ENCODE results near the gene YWHAH.
"Not testable (repeated sequence)": the region's sequence is repeated elsewhere in the genome, so short reads cannot be mapped to it uniquely, and the experiment has no call there.

YWHAH gene

DNA sequence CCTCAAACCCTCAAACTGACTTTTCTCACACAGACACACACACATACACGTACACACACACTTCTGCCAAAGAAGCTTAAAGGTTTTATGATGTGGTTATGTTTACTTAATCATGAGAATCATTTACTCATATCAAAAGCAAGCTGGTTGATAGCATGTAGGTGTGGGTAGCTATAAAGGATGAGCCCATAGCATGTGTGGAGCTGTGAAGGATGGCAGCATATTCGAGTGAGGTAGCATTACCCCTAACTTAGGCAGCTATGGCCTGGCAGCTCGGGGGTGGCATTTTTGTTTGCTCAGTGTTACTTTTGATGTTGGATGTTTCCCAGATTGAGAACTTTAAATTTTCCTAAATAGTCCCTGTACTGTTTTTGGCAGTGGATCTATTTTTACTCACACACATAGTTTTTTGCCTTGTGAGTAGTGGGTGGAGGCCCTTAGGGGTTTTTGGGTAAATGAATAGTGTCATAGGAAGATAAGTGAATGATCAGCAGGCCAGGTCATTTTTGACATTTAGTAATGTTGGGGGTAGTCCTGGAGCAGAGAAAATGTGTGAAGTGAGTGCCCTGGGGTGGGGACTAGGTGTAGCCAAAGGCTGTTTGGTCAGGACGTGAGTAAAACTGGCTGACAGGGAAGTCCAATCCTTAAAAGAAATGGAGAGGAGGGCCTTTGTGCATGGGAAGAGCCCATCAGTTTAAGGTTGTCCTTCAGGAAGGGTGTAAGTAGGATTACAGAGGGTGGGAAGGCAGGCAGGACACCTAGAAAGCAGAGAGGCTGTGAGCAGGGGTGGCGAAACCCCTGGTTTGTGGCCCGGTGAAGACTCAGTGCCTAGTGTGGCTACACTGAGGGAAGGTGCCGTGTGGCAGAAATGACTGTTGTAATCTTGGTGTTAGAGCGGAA lies 7.1 kb downstream of the YWHAH start:
- DNase-seq: no peak

DNA sequence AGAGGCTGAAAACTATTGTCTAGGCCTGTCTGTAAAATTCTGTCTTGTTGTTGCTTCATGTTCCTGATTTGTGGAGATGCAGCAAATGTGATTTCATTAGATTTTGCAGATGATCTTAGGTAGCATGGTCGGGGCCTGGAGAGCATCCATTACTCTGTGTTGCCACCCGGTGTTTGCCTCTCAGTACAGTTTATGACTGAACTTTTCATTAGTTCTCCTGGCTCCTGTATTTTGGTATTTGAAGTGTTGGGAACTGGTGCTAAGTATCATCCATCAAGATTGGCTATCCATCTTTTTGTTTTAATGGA lies 7.7 kb downstream of the YWHAH start:
- no peak for DNase-seq

DNA sequence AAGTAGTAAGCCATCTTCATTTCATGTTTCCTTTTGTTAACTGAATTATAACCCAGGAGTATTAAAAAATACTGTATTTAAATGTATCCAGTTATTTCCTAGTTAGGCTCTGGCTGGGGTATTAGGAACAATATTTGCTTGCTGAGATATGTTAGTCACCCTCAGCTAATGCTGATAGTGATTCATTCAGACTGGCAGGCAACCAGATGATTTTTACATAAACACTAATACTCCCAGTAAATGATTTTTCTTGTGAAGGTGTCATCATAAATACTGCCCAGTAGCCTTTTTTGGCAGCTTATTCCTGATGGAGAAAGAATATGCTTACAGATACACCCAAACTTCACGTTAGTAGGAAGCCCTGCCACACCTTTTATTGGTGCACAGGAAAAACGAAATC lies 8.1 kb downstream of the YWHAH start:
- DNase-seq: no peak

DNA sequence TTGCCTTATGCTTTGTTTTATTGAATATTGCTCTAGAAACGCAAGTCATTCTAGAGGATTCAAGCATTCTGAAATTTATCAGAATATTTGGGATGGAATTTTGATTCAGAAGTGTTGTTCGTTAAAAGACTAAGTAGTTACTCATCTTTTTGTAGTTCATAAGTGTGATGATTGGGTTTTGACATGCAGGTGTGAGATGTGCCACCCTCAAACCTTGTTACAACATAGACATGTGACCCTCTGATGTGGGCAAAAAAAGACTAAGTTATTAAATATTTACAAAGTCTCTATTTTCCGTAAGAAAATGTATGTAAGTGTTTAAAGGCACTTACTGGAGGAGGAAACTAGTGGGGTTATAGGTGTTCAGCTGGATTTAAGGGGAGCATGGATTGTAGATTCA lies 8.9 kb downstream of the YWHAH start:
- no peak for DNase-seq

DNA sequence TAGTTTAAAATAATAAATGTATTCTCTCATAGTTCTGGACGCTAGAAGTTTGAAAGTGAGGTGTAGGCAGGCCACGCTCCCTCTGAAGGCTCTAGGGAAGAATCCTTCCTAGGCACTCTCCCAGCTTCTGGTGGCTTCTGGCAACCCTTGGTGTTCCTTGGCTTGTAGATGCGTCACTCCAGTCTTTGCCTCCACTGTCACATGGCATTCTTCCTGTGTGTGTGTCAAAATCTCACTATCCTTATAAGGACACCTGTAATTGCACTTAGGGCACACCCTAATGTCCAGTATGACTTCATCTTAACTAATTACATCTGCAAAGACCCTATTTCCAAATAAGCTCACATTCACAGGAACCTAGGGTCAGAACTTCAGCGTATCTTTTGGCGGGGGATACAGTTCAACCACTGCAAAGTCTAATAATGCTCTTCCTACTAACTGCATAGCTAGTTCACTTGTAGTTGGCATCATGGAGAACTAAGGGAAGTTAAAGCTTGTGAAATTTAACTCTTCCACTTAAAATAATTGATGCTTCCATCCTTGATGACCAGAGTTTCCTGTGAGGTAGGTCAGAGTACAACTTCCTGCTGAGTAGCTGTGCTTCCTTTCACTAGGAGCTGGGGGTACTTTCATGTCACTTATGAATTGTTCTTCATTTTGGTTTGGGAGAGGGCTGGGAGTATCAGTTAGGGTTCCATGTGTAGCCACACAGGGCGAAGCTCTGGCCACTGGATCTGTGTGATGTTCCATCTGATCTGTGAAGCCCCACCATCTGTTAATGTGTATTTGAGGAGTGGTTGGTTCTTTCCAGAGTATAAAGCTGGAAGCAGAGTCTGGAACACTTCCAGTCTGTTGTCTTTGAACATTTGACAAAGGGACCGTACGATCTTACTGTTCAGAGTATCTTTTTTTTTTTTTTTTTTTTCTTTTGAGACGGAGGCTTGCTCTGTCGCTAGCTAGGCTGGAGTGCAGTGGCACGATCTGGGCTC lies 10.5 kb downstream of the YWHAH start:
- no peak for DNase-seq

DNA sequence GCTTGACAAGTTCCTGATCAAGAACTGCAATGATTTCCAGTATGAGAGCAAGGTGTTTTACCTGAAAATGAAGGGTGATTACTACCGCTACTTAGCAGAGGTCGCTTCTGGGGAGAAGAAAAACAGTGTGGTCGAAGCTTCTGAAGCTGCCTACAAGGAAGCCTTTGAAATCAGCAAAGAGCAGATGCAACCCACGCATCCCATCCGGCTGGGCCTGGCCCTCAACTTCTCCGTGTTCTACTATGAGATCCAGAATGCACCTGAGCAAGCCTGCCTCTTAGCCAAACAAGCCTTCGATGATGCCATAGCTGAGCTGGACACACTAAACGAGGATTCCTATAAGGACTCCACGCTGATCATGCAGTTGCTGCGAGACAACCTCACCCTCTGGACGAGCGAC lies 12.0 kb downstream of the YWHAH start:
- no peak for DNase-seq

DNA sequence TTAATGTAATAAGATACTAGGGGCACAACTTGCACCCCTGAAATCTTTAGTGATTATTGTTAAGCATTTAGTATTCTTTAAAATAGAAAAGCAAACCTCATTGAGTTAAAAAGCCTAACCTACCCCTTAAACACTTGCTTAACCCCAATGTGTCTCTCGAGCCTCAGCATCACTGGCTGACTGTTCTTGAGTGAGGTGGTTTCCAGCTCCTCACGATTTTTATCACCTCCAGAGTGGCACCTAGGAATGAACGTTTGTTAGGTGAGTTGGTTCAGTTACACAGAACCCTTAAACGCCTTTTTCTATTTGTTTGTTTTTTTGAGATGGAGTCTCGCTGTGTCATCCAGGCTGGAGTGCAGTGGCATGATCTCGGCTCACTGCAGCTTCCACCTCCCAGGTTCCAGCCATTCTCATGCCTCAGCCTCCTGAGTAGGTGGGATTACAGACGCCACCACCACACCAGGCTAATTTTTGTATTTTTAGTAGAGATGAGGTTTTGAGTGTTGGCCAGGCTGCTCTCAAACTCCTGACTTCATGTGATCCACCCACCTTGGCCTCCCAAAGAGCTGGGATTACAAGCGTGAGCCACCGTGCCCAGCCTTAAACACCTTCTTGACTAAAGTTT lies 13.7 kb downstream of the YWHAH start:
- DNase-seq: no peak

DNA sequence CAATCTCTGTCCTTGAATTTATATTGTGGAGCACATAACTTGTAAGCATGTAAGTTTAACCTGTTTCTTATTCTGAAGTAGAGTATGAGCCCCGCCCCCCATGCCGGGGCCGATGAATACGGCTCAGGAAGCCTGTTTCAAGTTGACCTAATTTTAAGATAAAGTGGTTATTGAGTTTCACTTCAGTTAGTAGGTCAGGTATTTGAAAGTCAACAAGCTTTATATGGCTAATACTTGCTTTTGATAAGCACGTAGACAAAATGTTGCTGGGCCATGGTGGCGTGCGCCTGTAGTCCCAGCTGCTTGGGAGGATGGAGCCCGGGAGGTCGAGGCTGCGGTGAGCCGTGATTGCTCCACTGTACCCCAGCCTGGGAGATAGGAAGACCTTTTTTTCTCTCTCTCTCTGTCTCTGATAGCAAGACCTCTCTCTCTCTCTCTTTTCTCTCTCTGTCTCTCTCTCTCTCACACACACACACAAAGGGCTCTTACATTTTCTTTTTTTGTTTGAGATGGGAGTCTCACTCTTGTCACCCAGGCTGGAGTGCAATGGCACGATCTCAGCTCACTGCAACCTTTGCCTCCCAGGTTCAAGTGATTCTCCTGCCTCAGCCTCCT lies 14.4 kb downstream of the YWHAH start:
- no peak for DNase-seq

DNA sequence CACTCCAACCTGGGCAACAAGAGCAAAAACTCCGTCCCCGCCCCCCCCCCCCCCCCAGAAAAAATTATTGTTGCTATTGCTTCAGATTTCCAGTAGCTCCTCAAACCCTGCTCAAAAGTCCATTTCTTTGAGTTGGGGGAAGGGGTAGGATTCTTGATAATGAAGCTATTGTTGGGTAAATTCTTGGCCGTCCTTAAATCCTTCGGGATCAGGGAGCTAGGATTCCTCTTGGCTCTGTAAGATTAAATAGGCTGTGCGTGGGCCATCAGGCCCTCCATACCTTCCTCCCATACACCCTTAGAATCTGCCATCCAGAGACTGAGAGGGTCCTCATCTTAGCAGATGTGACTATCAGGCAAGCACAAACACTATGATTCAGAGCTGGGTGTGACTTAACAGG lies 16.4 kb downstream of the YWHAH start:
- no peak for DNase-seq

DNA sequence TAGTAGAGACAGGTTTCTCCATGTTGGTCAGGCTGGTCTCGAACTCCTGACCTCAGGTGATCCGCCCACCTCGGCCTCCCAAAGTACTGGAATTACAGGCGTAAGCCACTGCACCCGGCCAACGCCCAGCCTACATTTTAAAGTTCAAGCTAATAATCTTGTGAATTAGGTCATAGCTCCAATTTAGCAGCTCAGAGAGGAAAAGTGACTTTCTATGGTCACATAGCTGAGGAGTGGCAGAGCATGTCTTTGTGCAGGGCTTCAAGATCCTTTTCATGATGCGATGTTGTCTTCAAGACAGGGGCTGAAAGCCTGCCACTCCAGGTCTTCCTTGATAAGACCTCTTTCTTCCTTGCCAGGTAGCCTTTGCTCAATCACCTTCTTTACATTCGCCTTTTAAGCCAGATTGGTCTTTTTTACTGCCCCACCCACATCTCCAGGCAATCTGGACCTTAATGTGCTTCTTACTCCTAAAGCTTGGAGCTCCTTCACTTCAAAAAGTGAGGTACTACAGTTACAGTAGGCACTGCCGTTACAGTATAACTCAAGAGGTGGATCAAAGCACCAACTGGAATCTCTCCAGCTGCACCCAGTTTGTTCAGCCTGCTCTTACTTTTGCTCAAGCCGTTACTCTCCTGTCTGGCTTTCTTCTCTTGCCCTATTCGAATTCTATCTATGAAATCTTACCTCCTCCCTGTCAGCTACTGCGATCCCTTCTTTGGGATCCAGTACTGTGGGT lies 18.2 kb downstream of the YWHAH start:
- DNase-seq: no peak

DNA sequence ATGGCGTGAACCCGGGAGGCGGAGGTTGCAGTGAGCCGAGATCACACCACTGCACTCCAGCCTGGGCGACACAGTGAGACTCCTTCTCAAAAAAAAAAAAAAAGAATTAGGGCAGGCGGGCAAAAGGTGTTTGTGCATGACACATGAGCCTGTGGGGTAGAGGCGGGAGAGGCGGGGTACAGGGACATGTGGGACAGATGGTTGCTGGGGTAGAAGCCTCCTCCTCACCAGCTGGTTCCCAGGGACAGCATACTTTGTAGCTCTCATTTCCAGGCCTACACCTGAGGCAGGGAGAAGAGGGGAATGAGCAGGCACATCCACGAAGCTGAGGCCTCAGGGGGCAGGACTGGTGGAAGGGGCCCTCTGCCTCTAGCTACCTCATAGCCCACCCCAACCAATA lies 23.7 kb downstream of the YWHAH start:
- DNase-seq: no peak

DNA sequence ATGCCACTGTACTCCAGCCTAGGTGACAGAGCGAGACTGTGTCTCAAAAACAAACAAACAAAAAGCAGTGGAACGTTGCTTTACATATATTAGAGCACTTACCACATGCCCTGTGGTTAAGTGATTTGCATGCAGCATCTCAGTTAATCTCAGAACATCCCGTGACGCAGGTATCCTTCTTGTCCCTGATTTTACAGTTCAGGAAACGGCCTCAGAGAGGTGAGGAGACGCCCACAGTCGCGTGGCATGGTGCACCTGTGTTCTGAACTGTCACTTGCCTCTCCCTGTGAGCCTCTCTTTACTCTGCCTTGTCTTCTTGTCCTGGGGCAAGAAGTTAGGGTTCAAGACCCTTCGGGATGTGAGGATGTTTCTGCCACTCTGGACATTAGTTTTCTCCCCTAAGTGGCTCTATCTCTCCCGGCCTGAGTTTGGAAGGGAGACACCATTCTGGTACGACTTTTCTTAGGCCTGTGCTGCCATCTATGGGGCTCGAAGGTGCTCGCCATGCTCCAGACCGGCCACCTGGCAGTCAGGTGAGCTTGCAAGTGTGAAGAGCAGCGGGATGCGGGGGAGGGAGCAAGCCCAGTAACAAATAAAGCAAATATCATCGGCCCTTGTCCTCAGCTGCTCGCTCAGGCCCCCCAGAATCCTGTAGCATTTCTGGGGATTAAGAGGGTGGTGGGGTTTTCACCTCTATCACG lies 25.6 kb downstream of the YWHAH start:
- DNase-seq: peak; percentile 49

DNA sequence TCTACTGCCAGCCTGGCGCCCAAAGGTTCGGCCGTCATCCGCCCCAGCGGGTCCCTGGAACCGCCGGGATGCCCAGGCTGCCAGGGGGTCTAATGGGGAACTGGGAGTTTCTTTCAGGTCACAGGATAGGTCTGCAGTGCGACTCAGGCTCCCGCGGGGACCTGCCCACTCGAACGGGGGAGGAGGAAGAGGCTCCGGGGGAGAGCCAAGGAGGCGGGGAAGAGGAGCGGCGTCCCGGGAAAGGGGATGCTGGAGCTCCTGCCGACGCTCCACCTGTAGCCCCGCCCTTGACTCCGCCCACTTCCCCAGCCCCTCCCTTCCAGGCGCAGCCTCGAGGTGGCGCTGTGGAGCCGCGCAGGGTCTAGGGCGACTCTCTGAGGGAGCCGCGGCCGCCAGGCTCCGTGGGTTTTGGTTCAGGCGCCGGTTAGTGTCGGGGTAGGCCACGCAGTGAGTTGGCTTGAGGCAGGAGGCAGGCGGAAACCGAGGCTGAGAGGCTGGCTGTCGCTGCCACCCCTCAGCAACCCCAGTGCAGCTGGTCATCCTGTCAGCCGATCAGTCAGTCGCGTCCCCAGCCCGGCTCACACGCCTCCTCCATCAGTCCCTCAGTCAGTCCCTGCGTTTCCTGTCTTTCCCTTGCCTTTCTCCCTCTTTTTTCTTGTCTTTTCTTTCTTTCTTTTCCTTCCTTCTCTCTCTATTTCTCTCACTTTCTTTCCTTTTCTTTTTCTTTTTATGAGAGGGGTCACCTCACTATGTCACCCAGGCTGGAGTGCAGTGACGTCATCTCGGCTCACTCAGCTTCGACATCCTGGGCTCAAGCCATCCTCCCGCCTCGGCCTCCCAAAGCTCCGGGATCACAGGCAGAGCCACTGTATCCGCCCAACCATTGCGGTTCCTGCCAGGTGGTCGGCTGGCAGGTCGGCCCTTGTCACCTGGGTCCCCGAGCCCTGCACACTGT lies 26.4 kb downstream of the YWHAH start:
- peak; percentile 49 for DNase-seq

DNA sequence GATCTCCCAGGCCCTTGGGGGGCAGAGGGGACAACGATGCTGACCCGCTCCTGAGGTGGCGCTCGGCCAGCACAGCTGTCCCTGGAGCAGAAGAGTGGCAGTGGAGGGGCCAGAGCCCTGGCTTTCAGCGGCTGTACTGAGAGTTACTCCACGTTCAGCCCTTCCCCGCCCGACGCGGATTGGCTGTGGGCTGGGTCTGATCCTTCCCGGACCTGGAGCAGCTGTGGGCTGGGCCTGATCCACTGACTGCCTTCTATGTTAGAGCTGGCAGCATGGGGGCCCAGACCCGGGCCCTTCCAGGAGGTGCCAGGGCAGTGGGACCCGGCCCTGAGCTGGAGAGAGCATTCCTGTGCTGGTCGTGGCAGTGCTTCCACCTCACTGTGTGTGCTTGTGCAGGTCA lies 27.8 kb downstream of the YWHAH start:
- no peak for DNase-seq

DNA sequence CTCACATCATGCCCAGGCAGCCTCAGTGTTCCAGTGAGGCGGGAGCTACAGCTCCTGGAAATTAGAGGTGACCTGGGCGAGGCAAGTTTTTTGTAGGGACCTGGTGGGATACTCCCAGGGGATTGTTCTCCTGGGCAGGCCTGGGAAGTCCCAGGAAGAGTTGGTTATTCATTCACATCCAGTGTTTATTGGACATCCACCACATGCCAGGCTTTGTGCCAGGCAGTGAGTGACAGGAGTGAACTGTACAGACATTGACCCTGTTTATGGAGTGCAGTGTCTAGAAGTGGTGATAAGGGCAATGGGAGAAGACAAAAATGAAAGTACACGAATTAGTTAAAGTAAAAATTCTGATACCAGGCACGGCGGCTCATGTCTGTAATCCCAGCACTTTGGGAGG lies 29.4 kb downstream of the YWHAH start:
- DNase-seq: no peak

DNA sequence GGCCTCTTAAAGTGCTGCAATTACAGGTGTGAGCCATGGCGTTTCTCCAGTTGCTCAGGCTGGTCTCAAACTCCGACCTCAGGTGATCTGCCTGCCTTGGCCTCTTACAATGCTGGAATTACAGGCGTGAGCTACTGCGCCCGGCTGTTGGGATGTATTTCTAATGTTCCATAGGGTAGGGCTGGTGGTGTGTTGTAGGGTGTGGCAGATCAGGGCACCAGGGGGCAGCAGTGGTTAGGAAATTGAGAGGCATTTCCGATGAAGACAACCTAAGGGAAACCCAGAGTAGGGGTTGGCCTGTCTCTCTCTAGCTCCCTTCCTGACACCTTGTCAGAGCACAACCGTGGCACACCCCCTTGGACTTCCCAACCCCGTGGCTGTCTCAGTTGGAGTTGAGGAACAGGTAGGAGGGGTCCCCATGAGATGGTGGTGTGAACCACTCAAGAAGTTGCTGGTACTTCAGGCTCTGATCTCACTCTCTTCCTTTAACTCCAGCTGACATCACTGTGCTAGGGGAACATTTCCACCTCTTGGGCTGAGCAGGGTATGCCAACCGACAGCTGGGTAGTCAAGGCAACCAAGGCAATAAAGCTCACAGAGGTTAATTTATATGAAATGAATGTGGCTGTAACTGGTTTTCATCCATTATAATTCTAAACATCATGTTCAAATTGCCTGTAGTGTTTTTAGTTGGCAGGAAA lies 33.0 kb downstream of the YWHAH start:
- peak; percentile 20 for DNase-seq

DNA sequence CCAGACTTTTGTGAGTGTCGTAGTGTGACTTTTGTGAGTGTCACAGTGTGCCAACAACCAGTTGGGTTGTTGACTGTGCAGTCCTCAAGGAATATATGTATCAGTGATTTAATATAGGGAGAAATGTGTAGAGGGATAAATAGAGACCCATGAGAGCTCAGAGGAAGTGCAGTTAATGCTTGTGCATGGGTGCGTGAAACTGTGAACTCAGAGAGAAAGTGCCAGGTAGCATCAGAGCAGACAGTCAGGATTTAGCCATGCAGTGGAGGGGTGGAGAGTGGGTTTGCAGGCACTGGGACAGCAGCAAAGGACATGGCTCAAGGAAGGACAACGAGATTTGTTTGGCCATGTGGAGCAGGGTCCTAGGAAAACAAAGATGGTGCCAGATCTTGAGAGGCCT lies 33.6 kb downstream of the YWHAH start:
- no peak for DNase-seq

DNA sequence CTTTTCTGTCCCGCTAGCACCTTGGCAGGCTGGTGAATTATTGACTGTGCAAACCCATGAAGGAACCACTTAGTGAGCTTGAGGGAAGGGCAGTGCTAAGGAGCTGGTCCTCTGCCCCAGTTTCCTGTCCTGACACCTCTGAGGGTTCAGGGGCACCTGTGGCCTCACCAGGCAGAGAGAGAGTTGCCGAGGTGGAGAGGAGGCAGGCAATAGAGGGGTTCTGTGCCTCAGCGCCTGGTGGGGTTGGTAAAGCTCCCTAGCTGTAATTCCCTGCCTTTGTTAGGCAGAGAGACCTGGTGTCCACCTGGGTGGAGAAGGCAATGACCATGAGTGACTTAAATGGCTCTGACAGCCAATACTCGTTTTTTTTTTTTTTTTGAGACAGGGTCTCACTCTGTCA lies 36.3 kb downstream of the YWHAH start:
- no peak for DNase-seq

DNA sequence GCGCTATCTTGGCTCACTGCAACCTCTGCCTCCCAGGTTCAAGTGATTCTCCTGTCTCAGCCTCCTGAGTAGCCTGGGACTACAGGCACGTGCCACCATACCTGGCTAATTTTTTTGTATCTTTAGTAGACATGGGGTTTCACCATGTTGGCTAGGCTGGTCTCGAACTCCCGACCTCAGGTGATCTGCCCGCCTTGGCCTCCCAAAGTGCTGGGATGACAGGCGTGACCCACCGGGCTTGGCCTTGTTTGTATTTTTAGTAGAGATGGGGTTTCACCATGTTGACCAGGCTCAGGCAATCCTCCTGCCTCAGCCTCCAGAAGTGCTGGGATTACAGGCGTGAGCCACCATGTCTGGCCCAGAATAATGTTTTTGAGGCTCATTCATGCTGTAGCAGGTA lies 37.6 kb downstream of the YWHAH start:
- DNase-seq: not testable (repeated sequence)

Measured in NCI-H774 (cell line).